DMS79 (cell line): ENCODE data around the gene OTUD5.
A peak's percentile ranks its signal among the peaks of the same experiment; 100 is the strongest.

Experiments
- DNase-seq: peaks from one replicate; lab custom pipeline; 2025; lab: John Stamatoyannopoulos, UW

Gene OTUD5

DNA sequence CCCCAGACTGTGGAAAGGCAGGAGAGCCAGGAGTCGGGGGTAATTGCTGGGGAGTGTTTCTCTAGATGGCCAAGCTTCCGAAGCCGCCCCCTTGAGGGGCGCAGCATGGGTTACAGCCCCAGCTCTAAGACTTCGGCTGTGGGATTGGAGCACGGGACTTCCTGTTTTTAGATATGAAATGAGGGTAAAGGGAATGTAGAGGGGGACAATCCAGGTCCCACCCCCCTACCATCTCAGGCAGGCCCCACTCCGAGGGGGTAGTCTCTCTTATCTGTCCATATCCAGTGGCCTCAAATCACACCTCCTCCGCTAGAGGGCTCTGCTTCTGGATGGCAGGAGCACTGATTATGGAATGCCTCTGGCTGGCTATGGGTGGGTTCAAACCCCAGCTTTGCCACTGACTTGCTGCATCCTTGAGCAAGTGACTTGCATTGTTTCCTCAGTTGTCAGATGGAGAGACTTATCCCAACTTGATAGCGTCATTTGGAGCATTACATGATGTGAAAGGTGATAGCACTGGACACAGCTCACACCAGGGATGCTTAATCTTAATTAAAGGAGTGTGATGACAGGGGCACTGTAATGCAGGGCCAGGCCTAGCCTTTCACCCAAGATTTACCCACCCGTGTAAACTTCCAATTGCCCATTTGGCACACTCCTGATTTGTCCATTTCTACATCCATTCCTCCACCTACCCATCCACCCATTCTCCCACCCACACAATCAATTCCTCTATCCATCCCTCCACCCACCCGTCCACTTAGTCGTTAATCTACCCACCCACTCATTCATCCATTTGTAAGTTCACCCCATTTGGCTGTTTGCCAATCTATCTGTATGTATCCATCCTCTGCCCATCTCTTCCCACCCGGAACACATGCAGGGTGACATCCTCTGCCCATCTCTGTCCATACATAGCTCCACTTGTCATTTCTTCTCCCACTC is 15.1 kb upstream of the OTUD5 start:
- no peak for DNase-seq

GRCh38 chrX:48971249-48972219 is 14.1 kb upstream of the OTUD5 start, which contains the start of gene KCND1:
TSS of gene KCND1 (minus strand) at chrX:48971844. CDS start at chrX:48970271, 1,573 bp downstream.
- peak; percentile 24 for DNase-seq

GRCh38 chrX:48969471-48969870 is 12.1 kb upstream of the OTUD5 start:
- no peak for DNase-seq

DNA sequence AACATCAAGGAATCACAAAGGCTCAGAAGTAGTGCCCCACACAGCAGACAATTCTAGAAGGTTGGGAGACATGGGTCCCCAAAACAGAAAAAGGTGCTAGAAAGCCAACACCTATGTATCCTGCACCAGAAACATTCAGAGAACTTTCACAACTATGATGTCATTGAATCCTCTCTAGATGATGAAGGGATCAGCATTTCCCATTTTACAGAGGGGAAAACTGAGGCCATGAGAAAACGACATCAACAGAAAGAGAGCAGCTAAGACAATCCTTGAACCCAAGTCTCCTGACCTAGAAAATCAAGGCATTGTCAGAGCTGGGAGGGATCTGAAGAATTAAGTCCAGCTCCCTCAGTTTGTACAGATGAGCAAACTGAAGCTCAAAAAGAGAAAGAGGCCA is 11.0 kb upstream of the OTUD5 start:
- DNase-seq: no peak

- no peak for DNase-seq
Observed at GRCh38 chrX:48966796-48967579, 9.6 kb upstream of the OTUD5 start.

- DNase-seq: no peak
Observed at GRCh38 chrX:48965959-48966358, 8.6 kb upstream of the OTUD5 start.

DNA sequence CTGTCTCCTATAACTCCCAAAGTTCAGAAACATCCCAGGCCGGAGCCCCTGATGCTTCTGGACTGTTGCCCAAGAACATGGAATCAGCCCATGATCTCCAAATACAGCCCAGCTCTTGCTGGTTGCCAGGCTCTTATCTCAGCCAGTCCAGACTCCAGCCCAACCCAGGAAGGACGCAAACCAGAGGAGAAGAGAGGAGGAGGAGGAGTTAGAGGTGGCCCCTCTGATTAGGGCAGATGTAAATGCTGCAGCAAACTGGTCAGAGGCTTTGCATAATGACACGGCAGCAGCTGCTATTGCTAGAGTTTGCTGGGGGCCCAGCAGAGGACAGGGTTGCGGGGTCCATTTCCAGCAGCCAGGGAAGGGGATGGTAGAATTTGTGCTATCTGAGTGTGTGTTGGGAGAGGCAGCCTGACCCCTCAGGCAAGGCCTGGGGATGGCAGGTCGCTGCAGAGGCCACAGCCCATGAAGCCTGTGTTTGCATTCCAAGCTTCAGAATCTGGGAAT is 4.2 kb upstream of the OTUD5 start:
- no peak for DNase-seq

- DNase-seq: no peak
Observed at GRCh38 chrX:48960291-48960690, 2.9 kb upstream of the OTUD5 start.

GRCh38 chrX:48958635-48959094 is 1.3 kb upstream of the OTUD5 start:
- DNase-seq: no peak

DNA sequence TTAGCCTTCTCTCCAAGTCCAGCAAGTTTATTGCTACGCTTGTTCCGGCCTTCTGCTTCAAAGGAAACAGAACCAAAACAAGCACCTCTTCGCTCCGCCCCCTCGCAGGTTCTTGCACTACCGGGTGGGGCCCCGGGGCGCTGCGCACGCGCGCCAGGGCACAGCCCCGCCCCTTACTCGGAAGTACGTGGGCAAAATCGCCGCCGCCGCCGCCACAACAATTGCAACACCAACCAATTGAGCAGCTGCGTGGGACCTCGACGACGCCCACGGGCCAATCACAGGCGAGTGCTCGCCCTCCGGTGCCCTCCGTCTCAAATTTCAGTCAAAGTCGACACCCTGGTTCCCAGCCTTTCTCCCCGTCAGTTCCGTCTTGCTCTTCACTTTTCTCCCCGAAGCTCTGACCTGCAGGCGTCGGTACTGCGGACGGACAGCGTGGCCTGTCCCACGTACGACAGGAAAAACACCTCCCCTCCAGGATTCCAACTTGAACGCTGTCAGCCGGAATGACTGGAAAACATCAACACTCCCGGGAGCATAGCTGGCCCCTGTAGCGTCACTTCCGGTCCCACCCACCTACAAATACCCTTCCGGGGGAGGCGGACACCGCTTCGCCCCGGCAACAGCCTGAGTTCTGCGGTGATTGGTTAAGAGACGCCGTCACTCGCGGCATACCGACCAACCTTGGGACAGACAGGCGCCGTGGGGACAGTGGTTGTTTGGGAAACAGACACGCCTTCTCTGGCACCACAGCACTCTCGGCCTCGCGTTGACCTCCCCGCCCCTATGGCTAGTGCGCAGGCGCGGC is 624 bp upstream of the OTUD5 start:
- peak; percentile 91 for DNase-seq

GRCh38 chrX:48956728-48957414 is 536 bp downstream of the OTUD5 start:
- DNase-seq: no peak

DNA sequence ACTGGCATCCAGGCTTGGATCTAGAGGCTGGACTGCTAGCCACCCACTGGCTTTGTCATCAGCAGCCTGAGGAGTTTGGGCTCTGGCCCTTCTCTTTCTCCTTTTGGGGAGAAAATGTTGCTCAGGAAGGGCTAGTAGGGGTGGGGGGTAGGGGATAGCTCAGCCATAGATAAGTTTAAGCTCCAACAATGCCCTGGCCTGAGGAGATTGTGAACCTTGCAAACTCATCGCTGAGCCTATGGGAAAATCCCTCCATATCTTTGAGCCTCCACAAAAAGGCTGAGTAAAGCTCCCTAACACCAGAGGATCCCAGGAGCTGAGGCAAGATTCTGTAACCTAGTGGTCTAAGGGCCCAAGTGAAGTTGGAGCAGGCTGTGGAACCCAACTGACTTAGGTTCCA is 8.8 kb downstream of the OTUD5 start:
- no peak for DNase-seq

GRCh38 chrX:48945517-48946348 is 11.7 kb downstream of the OTUD5 start:
- DNase-seq: no peak

- DNase-seq: no peak
Observed at GRCh38 chrX:48942895-48943294, 14.5 kb downstream of the OTUD5 start.

- DNase-seq: no peak
Observed at GRCh38 chrX:48940404-48940955, 16.9 kb downstream of the OTUD5 start.

DNA sequence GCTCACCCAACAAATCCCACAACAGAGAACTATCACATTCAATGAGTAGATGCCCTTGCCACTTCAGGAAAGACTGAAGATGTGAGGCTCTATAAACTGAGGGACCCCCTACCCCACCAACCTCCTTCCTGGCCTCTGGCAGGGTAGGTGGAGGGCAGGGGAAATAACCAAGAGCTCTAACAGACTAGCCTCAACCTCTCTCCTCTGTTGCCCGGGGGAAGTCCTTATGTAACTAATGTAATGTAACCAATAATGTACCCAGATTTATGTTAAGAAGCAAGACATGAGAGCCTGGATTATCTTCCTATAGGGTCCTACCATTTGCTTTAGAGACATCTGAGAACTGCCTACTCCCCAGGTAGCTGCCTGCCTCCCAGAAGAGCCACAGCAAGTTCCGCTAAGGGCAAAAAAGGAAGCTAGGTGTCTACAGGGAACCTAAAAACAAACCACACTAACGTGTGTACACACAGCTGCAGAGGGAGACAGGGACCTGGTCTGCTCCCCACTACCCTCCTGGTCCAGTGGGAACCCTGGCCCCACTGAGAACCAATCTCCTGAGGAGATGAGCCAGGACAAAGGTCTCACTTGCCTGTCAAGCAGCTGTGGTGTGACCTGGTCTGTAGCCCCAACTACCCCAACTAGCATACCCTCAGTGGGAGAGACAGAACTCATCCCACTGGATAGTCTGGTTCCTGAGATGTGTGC is 17.7 kb downstream of the OTUD5 start:
- DNase-seq: no peak

- DNase-seq: no peak
Observed at GRCh38 chrX:48938721-48939425, 18.5 kb downstream of the OTUD5 start.
